ENCODE data around the gene IQCF6.

The IQCF6 gene

GRCh38 chr3:51750878-51751277 lies 28.2 kb downstream of the IQCF6 start:
- TF ChIP-seq POLR2AphosphoS5 (IDR thresholded peaks at IDR 0.05; ENCODE audit: low read depth, low read length) (no peak), SIN3A (IDR thresholded peaks at IDR 0.05; ENCODE audit: borderline replicate concordance, insufficient read depth, low read length) (no peak), TAF1 (IDR thresholded peaks at IDR 0.05; ENCODE audit: borderline replicate concordance, insufficient read depth, low read length) (no peak), FOXP2 (optimal IDR thresholded peaks at IDR 0.05; ENCODE audit: borderline replicate concordance, extremely low read depth, extremely low read length, insufficient read depth) (no peak), REST (IDR thresholded peaks at IDR 0.05; ENCODE audit: insufficient read depth in 1 of 2, low read depth in 2 of 2, low read length in 2 of 2) (no peak)

GRCh38 chr3:51748327-51748726 lies 30.7 kb downstream of the IQCF6 start:
- TF ChIP-seq FOXP2 (optimal IDR thresholded peaks at IDR 0.05; ENCODE audit: borderline replicate concordance, extremely low read depth, extremely low read length, insufficient read depth) (no peak), TAF1 (IDR thresholded peaks at IDR 0.05; ENCODE audit: borderline replicate concordance, insufficient read depth, low read length) (no peak), POLR2AphosphoS5 (IDR thresholded peaks at IDR 0.05; ENCODE audit: low read depth, low read length) (no peak), REST (IDR thresholded peaks at IDR 0.05; ENCODE audit: insufficient read depth in 1 of 2, low read depth in 2 of 2, low read length in 2 of 2) (no peak), SIN3A (IDR thresholded peaks at IDR 0.05; ENCODE audit: borderline replicate concordance, insufficient read depth, low read length) (no peak)

GRCh38 chr3:51747840-51748239 lies 31.2 kb downstream of the IQCF6 start:
- TF ChIP-seq FOXP2 (optimal IDR thresholded peaks at IDR 0.05; ENCODE audit: borderline replicate concordance, extremely low read depth, extremely low read length, insufficient read depth) (no peak), SIN3A (IDR thresholded peaks at IDR 0.05; ENCODE audit: borderline replicate concordance, insufficient read depth, low read length) (no peak), POLR2AphosphoS5 (IDR thresholded peaks at IDR 0.05; ENCODE audit: low read depth, low read length) (no peak), TAF1 (IDR thresholded peaks at IDR 0.05; ENCODE audit: borderline replicate concordance, insufficient read depth, low read length) (no peak)

- no peak for TF ChIP-seq FOXP2 (optimal IDR thresholded peaks at IDR 0.05; ENCODE audit: borderline replicate concordance, extremely low read depth, extremely low read length, insufficient read depth)
- TF ChIP-seq SIN3A (IDR thresholded peaks at IDR 0.05; ENCODE audit: borderline replicate concordance, insufficient read depth, low read length) = no peak
- no peak for TF ChIP-seq REST (IDR thresholded peaks at IDR 0.05; ENCODE audit: insufficient read depth in 1 of 2, low read depth in 2 of 2, low read length in 2 of 2)
- TF ChIP-seq POLR2AphosphoS5 (IDR thresholded peaks at IDR 0.05; ENCODE audit: low read depth, low read length) = no peak
- TF ChIP-seq TAF1 (IDR thresholded peaks at IDR 0.05; ENCODE audit: borderline replicate concordance, insufficient read depth, low read length) = no peak
Measured at GRCh38 chr3:51739110-51739509, 39.9 kb downstream of the IQCF6 start.

GRCh38 chr3:51735950-51736349 lies 43.1 kb downstream of the IQCF6 start:
- TF ChIP-seq SIN3A (IDR thresholded peaks at IDR 0.05; ENCODE audit: borderline replicate concordance, insufficient read depth, low read length) (no peak), TAF1 (IDR thresholded peaks at IDR 0.05; ENCODE audit: borderline replicate concordance, insufficient read depth, low read length) (no peak), REST (IDR thresholded peaks at IDR 0.05; ENCODE audit: insufficient read depth in 1 of 2, low read depth in 2 of 2, low read length in 2 of 2) (no peak)
